ENCODE results near the gene WFS1.

Gene WFS1

DNA sequence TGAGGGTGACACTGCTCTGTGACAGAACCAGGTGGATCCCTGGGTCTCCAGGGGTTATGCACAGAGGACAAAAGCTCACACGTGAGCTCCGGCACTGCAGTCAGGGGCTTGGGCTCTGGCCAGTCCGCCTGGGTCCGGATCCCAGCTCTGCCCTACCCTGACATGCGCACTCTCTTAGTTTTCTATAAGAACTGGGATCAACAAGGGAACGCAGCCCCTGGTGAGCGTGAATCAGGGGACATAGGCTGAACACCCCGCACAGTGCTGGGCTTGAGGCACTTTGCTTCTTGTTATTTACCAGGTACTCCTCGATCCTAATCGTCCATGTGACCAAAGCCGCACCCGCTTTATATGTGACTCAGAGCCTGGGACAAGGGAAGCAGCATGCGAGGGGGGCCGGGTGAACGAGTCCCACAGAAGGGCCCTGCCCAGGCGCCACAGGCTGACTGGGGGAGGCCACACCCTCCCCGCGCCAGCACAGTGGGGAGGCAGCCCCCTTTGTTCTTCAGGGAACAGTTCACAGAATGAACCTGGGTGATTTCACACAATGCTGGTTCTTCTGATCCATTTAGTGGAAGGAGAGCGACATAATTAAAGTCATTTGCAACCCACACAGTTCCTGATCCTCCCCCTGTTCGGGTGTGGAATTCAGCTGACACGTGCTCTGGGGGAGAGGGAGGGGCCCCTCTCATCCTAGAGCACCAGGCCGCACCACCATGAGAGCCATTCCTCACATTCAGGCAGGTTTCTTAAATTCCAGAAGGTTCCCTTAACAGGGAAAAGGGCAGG lies 55.5 kb downstream of the WFS1 start:
- peak; percentile 34 for DNase-seq (ENCODE audit: low read depth)

DNA sequence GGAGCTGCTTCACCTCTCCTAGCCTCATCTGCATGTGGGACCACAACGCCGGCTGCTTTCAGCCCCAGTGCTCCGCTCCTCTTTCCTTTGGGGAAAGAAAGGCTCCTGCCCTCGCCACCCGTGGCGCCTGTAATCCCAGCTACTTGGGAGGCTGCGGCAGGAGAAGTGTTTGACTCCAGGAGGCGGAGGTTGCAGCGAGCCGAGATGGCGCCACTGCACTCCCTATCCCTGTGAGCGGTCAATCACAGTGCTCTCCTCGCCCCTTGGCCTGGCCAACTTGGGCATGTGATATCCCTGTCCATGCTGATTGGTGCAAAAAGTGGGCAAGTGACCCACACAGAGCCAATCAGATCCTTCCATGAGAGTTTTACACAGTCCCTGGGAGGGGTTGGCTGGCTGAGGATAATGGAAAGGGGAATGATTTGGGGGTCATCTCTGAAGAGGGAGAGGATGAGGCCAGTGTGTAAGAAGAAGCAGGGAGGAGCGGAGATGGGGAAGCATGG lies 56.2 kb downstream of the WFS1 start:
- no peak for DNase-seq (ENCODE audit: low read depth)

DNA sequence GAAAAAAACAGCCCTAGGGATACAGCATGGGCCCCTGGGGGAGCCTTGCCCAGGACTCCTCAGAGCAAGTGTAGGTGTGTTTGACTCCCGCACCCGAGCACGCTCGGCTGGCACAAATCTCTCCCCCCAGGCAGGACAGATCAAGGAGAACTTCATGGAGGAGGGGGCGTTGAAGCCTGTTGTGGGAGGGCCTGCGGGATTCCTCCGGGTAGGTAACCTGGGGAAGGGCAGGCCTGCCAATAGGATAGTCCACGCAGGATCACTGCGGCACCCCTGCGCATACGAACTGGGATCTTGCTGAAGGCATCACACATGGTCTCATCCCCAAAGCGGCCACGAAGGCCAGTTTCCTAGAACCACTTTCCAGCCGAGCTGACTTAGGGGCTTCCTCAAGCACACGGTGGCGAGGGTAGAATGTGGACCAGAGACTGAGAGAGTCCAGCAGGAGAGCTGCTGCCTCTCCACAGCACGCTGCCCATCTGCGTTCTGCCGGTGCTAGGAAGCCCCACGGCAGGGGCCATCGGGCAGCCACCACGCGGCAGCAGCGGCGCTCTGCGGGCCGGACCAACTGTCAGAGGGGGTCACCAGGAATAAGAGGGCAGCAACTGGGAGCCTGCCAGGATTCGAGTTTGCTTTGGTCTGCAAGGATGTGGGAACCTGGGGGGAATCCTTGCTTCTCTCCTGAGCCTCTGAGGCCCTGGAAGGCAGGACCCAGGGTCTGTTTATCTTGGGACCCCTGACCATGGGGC lies 56.8 kb downstream of the WFS1 start:
- DNase-seq (ENCODE audit: low read depth), result no peak

DNA sequence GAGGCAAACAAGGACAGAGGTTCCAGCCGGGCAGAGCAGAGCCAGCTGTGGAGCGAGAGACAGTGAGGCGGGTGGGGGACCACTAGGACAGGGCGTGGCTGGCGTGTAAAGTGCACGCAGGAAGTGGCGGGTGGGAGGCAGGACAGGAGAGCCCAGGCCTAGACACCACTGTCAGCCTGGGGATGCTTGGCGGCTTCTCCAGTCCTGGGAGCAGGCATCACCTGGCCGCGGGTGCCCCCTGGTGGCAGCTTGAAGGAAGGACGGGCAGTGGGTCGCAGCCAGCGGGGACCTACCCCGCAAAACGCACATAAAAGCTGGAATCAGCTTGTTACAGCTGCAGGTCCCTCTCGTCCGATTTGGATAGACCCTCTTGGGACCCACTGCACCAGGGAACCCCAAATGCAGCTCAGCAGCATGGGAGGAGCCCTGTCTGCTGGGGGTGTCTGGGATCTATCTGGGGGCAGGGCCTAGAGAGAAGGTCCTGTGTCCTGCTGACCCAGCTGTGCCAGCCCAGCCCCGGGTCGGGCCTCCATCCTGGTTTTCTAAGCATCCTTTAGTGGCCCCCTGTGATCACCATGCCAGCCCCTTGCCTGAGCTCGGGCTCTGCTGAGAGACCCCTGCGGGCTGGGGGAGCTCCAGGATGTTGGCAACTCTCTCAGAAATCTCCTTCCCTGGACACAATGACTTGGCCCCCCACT lies 57.7 kb downstream of the WFS1 start:
- DNase-seq (ENCODE audit: low read depth), result peak; percentile 71

DNA sequence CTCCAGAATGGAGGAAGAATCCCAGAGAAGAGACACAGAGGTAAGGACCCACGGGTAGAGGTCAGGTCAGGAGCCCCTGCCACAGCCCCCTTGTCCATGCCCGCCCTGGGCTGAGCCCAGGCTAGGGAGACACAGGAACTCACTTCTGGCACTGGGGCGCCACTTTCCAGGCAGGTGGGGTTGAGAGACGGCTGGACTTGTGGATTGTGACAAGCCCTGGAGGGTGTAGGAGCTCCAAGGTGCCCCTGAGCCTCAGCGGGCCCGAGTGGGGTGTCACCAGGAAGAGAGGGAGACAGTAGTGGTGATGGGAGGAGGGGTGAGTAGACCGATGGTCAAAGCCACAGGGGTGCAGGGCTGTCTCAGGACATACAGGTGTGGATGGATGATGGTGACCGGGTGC lies 58.9 kb downstream of the WFS1 start:
- no peak for DNase-seq (ENCODE audit: low read depth)

DNA sequence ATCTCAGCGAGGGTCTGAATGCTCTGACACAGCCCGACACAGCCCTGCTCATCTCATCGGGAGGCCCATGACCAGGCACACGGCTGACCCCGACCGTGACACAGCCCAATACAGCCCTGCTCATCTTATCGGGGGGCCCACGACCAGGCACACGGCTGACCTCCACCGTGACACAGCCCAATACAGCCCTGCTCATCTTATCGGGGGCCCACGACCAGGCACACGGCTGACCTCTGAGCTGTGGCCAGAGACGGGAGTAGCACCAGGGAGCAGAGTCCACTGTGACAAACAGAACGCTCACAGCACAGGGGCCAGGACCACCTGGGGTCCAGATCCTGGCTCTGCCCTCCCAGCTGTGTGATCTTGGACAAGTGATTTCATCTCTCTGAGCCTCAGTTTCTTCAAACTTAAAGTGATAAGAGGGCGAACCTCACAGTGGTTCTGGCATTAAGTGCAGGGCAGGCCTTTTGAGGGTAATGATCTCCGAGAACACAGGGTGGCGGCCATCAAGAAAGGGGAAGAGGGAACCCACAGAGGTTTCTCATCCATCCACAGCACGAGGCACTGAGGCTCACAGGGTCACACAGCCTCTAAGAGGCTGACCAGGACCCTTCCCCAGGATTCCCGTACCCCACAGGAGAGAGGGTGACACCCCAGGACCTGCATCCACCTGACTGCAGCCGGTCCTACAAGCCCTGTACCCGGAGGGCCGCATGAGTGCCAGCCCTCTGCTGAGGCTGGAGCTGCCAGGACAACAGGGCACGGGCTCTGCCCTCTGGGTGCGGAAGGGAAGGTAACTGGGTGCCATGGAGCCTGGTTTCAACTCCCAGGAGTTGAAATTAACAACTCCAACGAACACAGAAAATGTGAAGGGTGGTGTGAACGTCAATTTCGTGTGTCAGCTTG lies 60.1 kb downstream of the WFS1 start:
- DNase-seq (ENCODE audit: low read depth), result no peak

DNA sequence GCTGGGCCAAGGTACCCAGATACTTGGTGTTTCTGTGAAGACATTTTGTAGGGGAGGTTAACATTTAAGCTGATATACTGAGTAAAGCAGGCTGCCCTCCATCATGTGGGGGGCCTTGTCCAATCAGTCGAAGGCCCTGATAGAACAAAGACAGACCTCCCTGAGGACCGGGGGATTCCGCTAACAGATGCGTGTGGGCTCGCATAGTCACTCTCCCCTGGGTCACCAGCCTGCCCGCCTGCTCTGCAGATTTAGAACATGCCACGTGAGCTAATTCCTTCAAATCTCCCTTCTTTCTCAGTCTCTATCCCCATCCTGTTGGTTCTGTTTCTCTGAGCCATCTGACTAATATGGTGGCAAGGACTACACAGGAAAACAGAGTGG lies 60.7 kb downstream of the WFS1 start:
- no peak for DNase-seq (ENCODE audit: low read depth)

DNA sequence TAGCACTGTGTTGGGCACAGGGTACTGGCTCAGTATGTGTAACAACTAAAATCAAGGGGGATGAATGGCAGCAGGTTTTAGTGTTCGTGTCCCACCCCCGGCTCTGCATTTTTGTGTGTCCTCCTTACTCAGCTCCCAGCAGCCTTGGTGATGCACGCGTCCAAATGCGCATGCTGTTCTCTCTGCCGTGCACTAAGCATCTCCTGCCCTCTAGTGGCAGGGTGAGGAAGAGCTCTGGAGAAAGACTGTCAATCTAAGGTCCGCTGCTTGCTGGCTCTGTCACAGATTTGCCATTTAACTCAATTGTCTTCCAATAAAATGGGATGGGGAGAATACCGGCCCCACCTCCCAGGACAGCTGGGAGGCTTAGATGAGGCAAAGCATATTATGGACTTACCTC lies 61.4 kb downstream of the WFS1 start:
- DNase-seq (ENCODE audit: low read depth), result peak; percentile 26

DNA sequence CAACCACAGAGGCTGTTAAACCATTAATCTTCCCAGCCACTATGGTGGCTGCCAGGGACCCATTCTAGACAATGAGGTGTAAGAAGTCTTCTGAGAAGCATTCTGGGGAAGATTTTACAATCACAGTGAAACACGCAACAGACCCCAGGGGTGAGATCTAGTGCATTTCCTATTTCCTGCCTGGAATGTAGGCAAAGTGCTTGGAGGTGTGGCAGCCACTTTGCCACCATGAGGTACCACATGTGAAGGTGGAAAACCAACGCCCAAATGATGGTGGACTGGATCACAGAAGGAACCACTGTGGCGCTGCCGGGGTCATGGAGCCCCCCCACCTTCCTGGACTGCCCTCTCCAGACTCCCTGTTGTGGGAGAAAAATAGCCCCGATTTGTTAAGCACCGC lies 61.8 kb downstream of the WFS1 start:
- DNase-seq (ENCODE audit: low read depth), result no peak

DNA sequence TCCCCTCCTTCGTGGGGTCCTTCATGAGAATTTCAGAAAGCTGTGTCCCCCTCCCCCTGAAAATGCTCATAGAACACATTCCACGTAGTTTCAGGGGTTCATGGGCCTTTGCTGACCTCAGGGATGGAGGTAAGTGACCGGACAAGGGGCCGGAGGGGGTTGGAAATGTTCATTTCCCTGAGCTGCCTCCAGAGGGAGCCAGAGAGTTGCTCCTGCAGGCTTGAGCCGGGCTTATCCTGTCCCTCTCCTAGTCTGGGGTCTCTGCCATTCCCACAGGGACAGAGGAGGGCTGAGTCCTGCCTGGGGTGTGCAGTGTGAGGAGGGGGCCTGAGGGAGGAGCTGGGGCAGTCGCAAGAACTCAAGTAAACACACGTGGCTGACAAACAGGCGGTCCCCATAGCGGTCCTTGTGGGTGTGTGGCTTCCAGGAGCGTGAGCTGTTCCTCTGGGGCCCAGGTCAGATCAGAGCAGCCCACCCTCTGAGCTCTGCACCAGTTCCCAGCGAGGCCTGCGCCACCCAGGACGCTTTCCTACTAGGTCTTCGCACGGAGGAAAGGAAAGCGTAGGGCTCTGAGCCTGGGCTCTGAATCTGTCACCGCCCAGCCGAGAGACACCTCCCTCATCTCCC lies 62.5 kb downstream of the WFS1 start:
- DNase-seq (ENCODE audit: low read depth), result peak; percentile 29

DNA sequence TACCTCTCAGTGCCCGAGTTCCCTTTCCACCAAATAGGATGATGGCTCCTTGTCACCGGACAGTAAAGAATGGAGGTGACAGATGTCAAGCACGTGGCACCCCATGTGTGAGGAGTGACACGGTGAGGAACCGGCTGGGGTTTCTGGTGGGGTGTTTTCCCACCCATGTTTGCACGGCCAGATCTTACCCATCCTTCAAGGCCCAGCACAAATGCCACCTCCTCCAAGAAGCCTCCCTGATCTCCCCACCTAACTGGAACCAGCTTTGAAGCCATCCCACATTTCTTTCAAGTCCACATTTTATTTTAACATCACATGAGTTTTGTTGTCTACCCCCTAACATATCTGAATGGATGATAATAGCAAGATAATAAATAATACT lies 63.0 kb downstream of the WFS1 start:
- DNase-seq (ENCODE audit: low read depth), result no peak

DNA sequence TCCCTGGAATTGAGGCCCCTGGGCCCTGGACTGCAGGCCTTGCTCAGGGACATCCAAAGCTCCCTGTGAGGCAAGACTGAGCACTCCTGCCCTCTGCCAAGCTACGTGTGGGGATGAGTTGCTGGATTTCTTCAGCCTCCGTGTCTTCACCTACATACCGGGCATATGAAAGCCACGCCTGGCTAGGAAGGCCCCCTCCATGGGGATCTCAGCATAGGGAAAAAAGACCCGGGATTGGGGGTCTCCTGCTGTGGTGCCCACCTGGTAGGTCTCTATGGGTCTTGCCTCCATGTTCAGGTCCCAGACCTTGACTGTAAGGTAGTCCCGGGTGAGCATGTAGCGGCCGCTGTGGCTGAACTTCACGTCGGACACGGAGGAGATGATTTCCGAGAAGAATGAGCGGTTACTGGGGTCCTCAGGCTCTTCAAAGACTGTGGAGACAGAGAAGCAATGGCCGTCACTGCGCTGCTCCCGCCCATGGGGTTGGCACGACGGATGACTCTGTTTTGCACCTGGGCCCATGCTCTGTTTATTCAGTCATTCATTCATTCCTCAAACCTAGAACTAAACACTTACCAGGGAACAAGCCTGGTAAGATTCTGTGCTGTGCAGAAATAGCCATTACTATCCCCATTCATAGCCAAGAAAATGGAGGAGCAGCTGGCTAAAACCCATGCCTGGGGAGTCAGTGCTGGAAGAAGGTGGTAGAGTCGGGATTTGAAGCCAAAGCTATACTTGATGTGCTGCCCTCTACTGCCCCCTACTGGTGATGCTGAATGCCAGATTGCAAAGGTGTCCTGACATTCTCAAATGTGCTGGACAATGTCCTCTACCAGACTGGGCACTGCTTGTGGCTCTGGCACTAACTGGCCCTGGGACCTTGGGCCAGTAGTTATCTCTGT lies 63.9 kb downstream of the WFS1 start:
- peak; percentile 9 for DNase-seq (ENCODE audit: low read depth)

DNA sequence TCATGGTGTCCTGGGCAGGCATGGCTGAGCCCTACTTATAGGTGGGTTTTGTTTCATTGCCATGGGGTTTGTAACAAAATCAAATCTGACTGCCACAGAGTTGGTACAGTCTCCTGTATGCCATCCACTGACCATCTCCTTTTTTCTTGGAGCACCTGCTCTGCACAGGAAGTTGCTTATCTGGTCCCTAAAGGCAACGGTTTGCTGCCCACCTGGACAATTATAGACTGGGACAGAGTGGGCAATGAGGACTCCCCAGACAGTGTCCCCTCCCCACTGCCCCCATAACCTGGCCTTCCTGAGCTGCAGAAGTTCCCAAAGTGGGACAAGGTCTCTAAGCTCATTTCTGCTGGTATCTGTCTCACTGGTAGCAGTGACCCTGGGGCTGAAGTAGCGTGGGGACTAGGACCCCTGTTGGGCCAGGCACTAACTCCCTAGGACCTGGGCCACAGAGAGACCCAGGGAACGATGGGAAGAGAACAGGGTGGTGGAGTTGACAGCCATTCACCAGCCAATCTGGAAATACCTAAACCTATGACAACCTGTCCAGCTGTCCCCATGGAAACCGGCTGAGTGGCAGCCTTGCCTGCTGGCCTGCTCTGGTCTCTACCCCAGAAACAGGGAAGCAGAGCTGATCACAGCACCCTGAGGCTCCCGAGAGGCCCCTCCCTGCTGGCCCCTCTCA lies 64.7 kb downstream of the WFS1 start:
- DNase-seq (ENCODE audit: low read depth), result no peak

DNA sequence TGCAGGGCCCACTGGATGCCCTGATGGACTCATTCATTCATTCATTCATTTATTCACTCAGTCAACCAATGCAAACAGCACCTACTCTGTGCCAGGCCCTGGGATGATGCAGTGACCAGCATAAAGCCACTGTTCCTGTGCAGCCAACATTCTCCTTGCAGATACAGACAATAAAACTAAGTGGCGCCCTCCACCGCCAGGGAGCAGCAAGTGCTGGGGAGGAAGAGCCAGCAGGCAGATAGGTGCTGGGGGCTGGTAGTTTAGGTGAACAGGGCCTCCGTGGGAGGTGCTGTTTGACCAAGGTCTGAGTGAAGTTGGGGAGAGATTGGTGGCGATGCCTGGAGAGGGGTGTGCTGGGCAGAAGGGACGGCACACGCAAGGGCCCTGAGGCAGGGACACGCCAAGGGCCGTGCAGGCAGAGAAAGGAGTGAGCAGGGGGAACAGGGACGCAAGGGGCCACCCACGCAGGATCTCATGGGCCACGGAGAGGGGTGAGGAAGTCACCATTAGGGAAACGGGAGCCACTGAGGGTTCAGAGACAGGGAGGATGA lies 65.5 kb downstream of the WFS1 start:
- DNase-seq (ENCODE audit: low read depth), result no peak

DNA sequence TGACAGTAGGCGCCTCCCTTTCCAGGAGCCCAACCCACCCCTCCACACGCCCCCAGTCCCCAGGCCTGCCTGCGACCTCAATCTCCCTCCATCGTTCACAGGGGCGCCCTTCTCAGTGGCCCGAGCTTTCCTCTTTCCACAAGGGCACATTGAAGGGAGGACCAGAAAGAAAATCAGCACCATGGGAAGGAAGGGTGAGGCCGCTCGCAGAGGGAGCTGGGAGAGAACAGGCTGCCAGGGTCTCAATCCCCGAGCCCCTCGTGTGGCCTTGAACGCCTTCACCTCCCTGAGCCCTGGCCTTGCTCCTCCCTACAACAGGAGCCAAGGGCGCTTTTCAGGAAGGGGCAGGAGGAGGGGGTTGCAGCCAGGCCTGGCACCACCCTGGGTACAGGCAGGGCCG lies 66.5 kb downstream of the WFS1 start:
- DNase-seq (ENCODE audit: low read depth), result no peak

DNA sequence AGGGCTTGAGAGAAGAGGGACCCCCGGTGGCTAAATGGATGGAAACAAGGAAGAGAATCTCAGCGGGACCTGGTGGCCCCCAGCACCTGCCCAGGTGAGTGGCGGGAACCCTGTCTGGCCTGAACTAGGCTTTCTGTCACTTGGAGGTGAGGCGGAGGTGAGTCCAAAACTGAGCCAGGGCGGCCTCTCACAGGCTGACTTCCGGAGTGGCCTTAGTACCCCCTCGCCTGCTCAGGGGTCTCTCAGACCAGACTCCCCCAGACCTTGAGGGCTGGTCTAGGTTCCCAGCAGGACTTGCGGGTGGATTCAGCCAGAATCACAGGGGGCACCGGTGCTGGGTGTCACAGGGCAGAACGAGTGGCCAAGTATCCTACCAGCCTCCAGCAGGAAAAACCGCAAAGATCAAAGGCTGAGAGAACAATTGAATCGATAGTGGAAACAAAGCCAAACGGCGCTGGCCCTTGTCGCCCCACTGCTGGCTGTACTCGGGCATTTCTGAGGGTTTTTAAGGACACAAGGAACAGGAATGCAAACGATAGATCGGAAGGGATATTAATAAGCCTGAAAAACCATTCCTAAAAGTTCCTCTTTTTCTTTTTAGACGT lies 67.8 kb downstream of the WFS1 start:
- DNase-seq (ENCODE audit: low read depth), result no peak

DNA sequence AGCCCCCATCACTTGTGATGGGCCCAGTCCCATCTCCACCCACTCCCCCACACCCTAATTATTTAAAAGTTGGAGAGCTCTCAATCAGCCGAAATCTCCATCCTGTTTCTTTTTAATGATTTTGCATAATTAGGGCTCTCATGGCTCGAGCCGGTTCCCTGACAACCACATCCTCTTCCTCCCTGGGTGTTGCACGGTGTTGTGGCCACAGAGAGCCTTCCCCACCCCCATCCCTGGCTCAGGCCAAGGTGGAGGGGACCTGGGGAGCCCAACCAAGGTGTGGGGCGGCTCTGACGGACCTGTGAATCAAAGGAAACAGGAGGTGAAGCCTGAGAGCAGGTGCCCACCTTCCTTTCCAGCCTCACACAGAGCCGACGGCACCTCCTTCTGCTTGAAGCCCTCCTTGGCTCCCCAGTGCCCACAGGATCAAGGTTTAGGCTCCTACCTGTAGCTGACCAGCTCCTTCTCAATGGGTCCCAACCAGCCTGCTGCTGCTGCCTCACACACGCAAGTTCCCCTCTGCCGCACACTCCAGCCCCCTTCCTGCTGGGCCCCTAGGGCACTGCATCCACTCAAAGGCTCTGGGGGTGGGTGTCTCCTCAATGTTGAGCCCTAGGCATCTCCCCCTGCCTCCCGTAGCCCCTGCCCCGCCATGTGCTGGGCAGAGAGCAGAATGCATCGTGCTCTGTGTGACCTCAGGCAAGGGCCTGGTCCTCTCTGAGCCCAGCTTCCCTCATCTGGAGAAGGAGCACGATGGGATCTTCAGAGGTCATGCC lies 68.7 kb downstream of the WFS1 start:
- no peak for DNase-seq (ENCODE audit: low read depth)
